ENCODE data around the gene FIBCD1.

- TF ChIP-seq POLR2AphosphoS5 (IDR thresholded peaks at IDR 0.05) (no peak), CTCF (IDR thresholded peaks at IDR 0.05) (no peak)
Observed at GRCh38 chr9:130920762-130921299, 18.2 kb downstream of the FIBCD1 start.

Measured in suprapubic skin (tissue), 3 donors.